H1 (cell line): ENCODE data around the gene ZBTB26. TPM values are rescaled to one million over a fixed set of nuclear protein-coding genes. Genes with fewer than 3 reads are reported as not detected.

Experiments used
- CTCF ChIA-PET: fragments of 300-600 bp; sonication (Branson Sonifier 250); formaldehyde crosslinking; loops from one replicate; lab custom pipeline; 2021; ENCODE audit not compliant: partially characterized antibody; lab: Charles Lee
- POLR2A ChIA-PET: fragments of 300-600 bp; sonication (Branson Sonifier 250); formaldehyde crosslinking; loops from one replicate; lab custom pipeline; 2021; ENCODE audit warnings: inconsistent platforms; ENCODE audit not compliant: partially characterized antibody; lab: Charles Lee
- DNase-seq, 2 experiments: peaks; one replicate each; pipeline versions ENCODE4 v3.0.0 to v3.0.0-alpha.2; 2010 to 2022; ENCODE audit warnings: low spot score in 2 of 2, low read depth in 1 of 2, mixed read lengths in 1 of 2
- FAIRE-seq: peaks from 2 replicates; lab custom pipeline; 2011; peaks lifted over from hg19 to GRCh38; lab: Jason Lieb, UNC
- H2AFZ ChIP-seq: 2 replicates; pipeline ENCODE4 v1.8.1; 2012; ENCODE audit warnings: low read length, inconsistent platforms
- H2AK5ac ChIP-seq: 2 replicates; pipeline ENCODE4 v1.6.1; 2013; ENCODE audit warnings: low read depth, low read length
- H2BK120ac ChIP-seq: replicated peaks from 2 replicates; pipeline ENCODE3; 2013; ENCODE audit warnings: low read depth, low read length, inconsistent platforms
- H2BK12ac ChIP-seq: 2 replicates; pipeline ENCODE4 v1.6.1; 2013; ENCODE audit warnings: low read depth, low read length
- H2BK15ac ChIP-seq: 2 replicates; pipeline ENCODE4 v1.6.1; 2013; ENCODE audit warnings: low read length
- H2BK20ac ChIP-seq: 2 replicates; pipeline ENCODE4 v1.6.1; 2013; ENCODE audit warnings: low read length
- H2BK5ac ChIP-seq: 2 replicates; pipeline ENCODE4 v1.6.1; 2013; ENCODE audit warnings: low read depth, low read length
- H3K14ac ChIP-seq: 2 replicates; pipeline ENCODE4 v1.6.1; 2013; ENCODE audit warnings: inconsistent platforms; ENCODE audit not compliant: insufficient read length
- H3K18ac ChIP-seq: 2 replicates; pipeline ENCODE4 v1.6.1; 2013; ENCODE audit warnings: low read length; ENCODE audit errors: extremely low read depth
- H3K23ac ChIP-seq: 2 replicates; pipeline ENCODE4 v1.6.1; 2013; ENCODE audit warnings: inconsistent platforms; ENCODE audit not compliant: insufficient read length
- H3K23me2 ChIP-seq: 2 replicates; pipeline ENCODE4 v1.6.1; 2013; ENCODE audit warnings: low read depth, low read length
- H3K27ac ChIP-seq: 2 replicates; pipeline ENCODE4 v1.6.1; 2011; ENCODE audit warnings: low read depth, low read length, inconsistent platforms
- H3K27me3 ChIP-seq, 4 experiments: replicated peaks in 1 of 4; 1 replicate in 1 of 4; 2 replicates in 3 of 4; pipeline versions ENCODE4 v1.6.1 to v1.8.1; 2011 to 2013; ENCODE audit warnings: low read length in 3 of 4, mild to moderate bottlenecking in 3 of 4, inconsistent platforms in 2 of 4, mixed read lengths in 2 of 4, moderate library complexity in 1 of 4; ENCODE audit not compliant: control insufficient read depth in 3 of 4, insufficient read depth in 3 of 4; ENCODE audit errors: extremely low read depth in 1 of 4
- H3K36me3 ChIP-seq, 4 experiments: 2 replicates each; pipeline versions ENCODE4 v1.6.1 to v1.8.1; 2011 to 2013; ENCODE audit warnings: mild to moderate bottlenecking in 4 of 4, low read length in 3 of 4, moderate library complexity in 2 of 4, control low read depth in 1 of 4, inconsistent platforms in 1 of 4; ENCODE audit not compliant: insufficient read depth in 4 of 4, control insufficient read depth in 2 of 4
- H3K4ac ChIP-seq: replicated peaks from 2 replicates; pipeline ENCODE3; 2013; ENCODE audit warnings: low read length, low read depth, mixed read lengths, inconsistent platforms; ENCODE audit not compliant: insufficient read length
- H3K4me1 ChIP-seq, 4 experiments: replicated peaks in 1 of 4; 1 replicate in 1 of 4; 2 replicates in 3 of 4; pipeline versions ENCODE4 v1.6.1 to v1.8.1; 2011 to 2013; ENCODE audit warnings: low read length in 3 of 4, inconsistent platforms in 2 of 4, mixed read lengths in 1 of 4; ENCODE audit not compliant: insufficient read depth in 4 of 4, control insufficient read depth in 3 of 4
- H3K4me2 ChIP-seq, 2 experiments: 2 replicates each; pipeline versions ENCODE4 v1.6.1 to v1.8.1; 2011 to 2013; ENCODE audit warnings: low read depth in 2 of 2, low read length in 2 of 2, control low read depth in 1 of 2, inconsistent platforms in 1 of 2, mild to moderate bottlenecking in 1 of 2; ENCODE audit not compliant: insufficient read depth in 1 of 2
- H3K4me3 ChIP-seq, 4 experiments: fragments of 200-600, 300-600 bp in 1 of 4; sonication (generic), shearing (Covaris generic), sonication (Bioruptor Twin) in 1 of 4; 2 replicates each; pipeline versions ENCODE4 v1.5.1 to v1.8.1; 2011 to 2016; ENCODE audit warnings: low read length in 4 of 4, low read depth in 3 of 4, control low read depth in 2 of 4, inconsistent platforms in 2 of 4, mild to moderate bottlenecking in 2 of 4, mixed read lengths in 1 of 4, moderate library complexity in 1 of 4; ENCODE audit not compliant: insufficient read depth in 2 of 4; ENCODE audit errors: extremely low read depth in 1 of 4
- H3K56ac ChIP-seq: replicated peaks from 2 replicates; pipeline ENCODE3; 2013; ENCODE audit warnings: low read depth, mild to moderate bottlenecking, mixed read lengths, low read length, inconsistent platforms; ENCODE audit not compliant: insufficient read length
- H3K79me1 ChIP-seq: 2 replicates; pipeline ENCODE4 v1.6.1; 2013; ENCODE audit warnings: low read depth, low read length, control low read depth
- H3K79me2 ChIP-seq, 2 experiments: 2 replicates each; pipeline versions ENCODE4 v1.6.1 to v1.8.1; 2012 to 2013; ENCODE audit warnings: low read length in 2 of 2, mild to moderate bottlenecking in 2 of 2, inconsistent platforms in 1 of 2; ENCODE audit not compliant: insufficient read depth in 2 of 2, control insufficient read depth in 1 of 2
- H3K9ac ChIP-seq, 4 experiments: replicated peaks in 1 of 4; 1 replicate in 1 of 4; 2 replicates in 3 of 4; pipeline versions ENCODE4 v1.6.1 to v1.8.1; 2011 to 2013; ENCODE audit warnings: low read depth in 3 of 4, low read length in 3 of 4, control low read depth in 2 of 4, mild to moderate bottlenecking in 2 of 4, moderate library complexity in 2 of 4, inconsistent platforms in 1 of 4; ENCODE audit errors: extremely low read depth in 1 of 4
- H3K9me3 ChIP-seq, 2 experiments: 2 replicates each; pipeline versions ENCODE4 v1.6.1 to v1.8.1; 2012 to 2013; ENCODE audit warnings: mild to moderate bottlenecking in 2 of 2, moderate library complexity in 2 of 2, control low read depth in 1 of 2, inconsistent platforms in 1 of 2, low read depth in 1 of 2, low read length in 1 of 2, mixed read lengths in 1 of 2; ENCODE audit not compliant: insufficient read depth in 2 of 2
- H4K20me1 ChIP-seq, 2 experiments: replicated peaks in 1 of 2; 2 replicates each; pipeline versions ENCODE3 to v1.8.1; 2011 to 2013; ENCODE audit warnings: inconsistent platforms in 2 of 2, low read length in 2 of 2, mild to moderate bottlenecking in 1 of 2; ENCODE audit not compliant: insufficient read depth in 2 of 2, control insufficient read depth in 1 of 2
- H4K5ac ChIP-seq: 2 replicates; pipeline ENCODE4 v1.6.1; 2013; ENCODE audit warnings: low read length, low read depth, mixed read lengths, inconsistent platforms; ENCODE audit not compliant: insufficient read length
- H4K8ac ChIP-seq: 2 replicates; pipeline ENCODE4 v1.8.0; 2013; ENCODE audit warnings: mild to moderate bottlenecking, moderate library complexity, low read length, inconsistent platforms; ENCODE audit not compliant: insufficient read depth; ENCODE audit errors: extremely low read depth
- H4K91ac ChIP-seq: replicated peaks from 2 replicates; pipeline ENCODE3; 2013; ENCODE audit warnings: low read length, mixed read lengths, inconsistent platforms; ENCODE audit not compliant: insufficient read length
- BCL11A ChIP-seq, 2 experiments: IDR thresholded peaks; one replicate each; pipeline ENCODE4 v1.6.1; 2011; ENCODE audit warnings: low read depth in 2 of 2, low read length in 2 of 2, mild to moderate bottlenecking in 2 of 2
- CHD1 ChIP-seq: IDR thresholded peaks from 2 replicates; pipeline ENCODE4 v1.6.1; 2012; ENCODE audit warnings: low read depth, low read length, improper control_type of control experiment
- CHD2 ChIP-seq: IDR thresholded peaks from 2 replicates; pipeline ENCODE4 v1.6.1; 2012; ENCODE audit warnings: low read length, improper control_type of control experiment
- E2F6 ChIP-seq: IDR thresholded peaks from 2 replicates; pipeline ENCODE4 v1.6.1; 2012; ENCODE audit warnings: inconsistent platforms
- EGR1 ChIP-seq: IDR thresholded peaks from 2 replicates; pipeline ENCODE4 v1.6.1; 2011; ENCODE audit warnings: low read depth, low read length, borderline replicate concordance
- MAX ChIP-seq: IDR thresholded peaks from 2 replicates; pipeline ENCODE4 v1.6.1; 2012; ENCODE audit warnings: inconsistent platforms
- RNF2 ChIP-seq: fragments of 200-900, 300-1000 bp; sonication (generic); IDR thresholded peaks from 2 replicates; pipeline ENCODE4 v1.7.1; 2016; ENCODE audit warnings: borderline replicate concordance, low read depth, mild to moderate bottlenecking, antibody characterized with exemption, low read length; ENCODE audit not compliant: poor library complexity, severe bottlenecking; ENCODE audit errors: missing control alignments
- SAP30 ChIP-seq: fragments of 300-600 bp; sonication (generic); IDR thresholded peaks from 2 replicates; pipeline ENCODE4 v1.7.1; 2012; ENCODE audit warnings: low read length, moderate library complexity, mild to moderate bottlenecking, inconsistent platforms; ENCODE audit not compliant: insufficient read depth, insufficient replicate concordance
- SP2 ChIP-seq: IDR thresholded peaks from 2 replicates; pipeline ENCODE4 v1.6.1; 2012; ENCODE audit warnings: mild to moderate bottlenecking, low read length, inconsistent platforms
- WGBS, 2 experiments: shearing (Covaris generic) in 1 of 2; methylation state at CpG; one replicate each; pipeline versions ENCODE4 v1.1.6 to v1.1.7; 2013 to 2015; ENCODE audit warnings: low lambda C conversion rate in 2 of 2, mixed read lengths in 2 of 2, inconsistent platforms in 1 of 2, low coverage in 1 of 2, missing lambda C conversion rate in 1 of 2; ENCODE audit not compliant: insufficient replicate concordance in 2 of 2, insufficient coverage in 1 of 2, insufficient read length in 1 of 2; ENCODE audit errors: extremely low coverage in 1 of 2, missing lambda C conversion rate in 1 of 2; 5-methylcytosine and 5-hydroxymethylcytosine counted together
- polyA plus RNA-seq, 7 experiments: library from polyadenylated mRNA; depleted of rRNA in 3 of 7; stranded (reverse) in 5 of 7; unstranded in 2 of 7; fragments of >200 nt in 5 of 7; fragments of 200-250 nt in 2 of 7; gene quantifications; 1 replicate in 5 of 7; 2 replicates in 1 of 7; 4 replicates in 1 of 7; pipeline versions ENCODE4 v1.2.1 to v1.2.3, GENCODE V29; 2011 to 2013; ENCODE audit warnings: missing spikeins in 2 of 7, mixed read lengths in 2 of 7
- total RNA-seq: library from RNA; stranded (reverse); fragmentation: NEBNext Ultra II Directional; extraction: Animal tissue kit (Norgen Biotek cat#: 25700); gene quantifications from 2 replicates; pipeline ENCODE4 v1.2.1, GENCODE V29; 2021

The ZBTB26 gene
- total and polyA plus RNA-seq, 2 of the 8 experiments (the other 6 are each of a cell fraction or from before 2014, with no cell fraction given): 5.7 to 7.4 TPM

- no peak overlapping the region for H4K5ac ChIP-seq
- no peak overlapping the region for H3K9ac ChIP-seq
- H3K14ac ChIP-seq: no peak overlapping the region
- H3K27ac ChIP-seq: no peak overlapping the region
- no peak overlapping the region for H4K91ac ChIP-seq
- H3K36me3 ChIP-seq: no peaks in the 10 kb centered on the region
- CTCF ChIA-PET: interaction anchor here (0.9 kb wide), 1 partner anchor 18 kb away, joined by 3 read pairs; no protein-coding TSS in a partner anchor
- POLR2A ChIA-PET: interaction anchor here (4.9 kb wide), 1 partner anchor 10 kb away, joined by 26 read pairs; the partner anchor contains the start of gene RABGAP1
- H2BK20ac ChIP-seq: no peak overlapping the region
- peaks cover 0 to 19% (median 3%) of the 10 kb centered on the region in 4 experiments; a peak in 3 of 7 replicates for H3K4me1 ChIP-seq
- H3K56ac ChIP-seq: no peak overlapping the region
- H2AK5ac ChIP-seq: no peak overlapping the region
- H3K18ac ChIP-seq: no peak overlapping the region
- FAIRE-seq: no peak
- H3K4me2 ChIP-seq: no peak overlapping the region
- no peak overlapping the region for H3K23ac ChIP-seq
- H3K4ac ChIP-seq: no peak overlapping the region
- no peak overlapping the region for H4K8ac ChIP-seq
- no peak for TF ChIP-seq CHD2
- no peak for TF ChIP-seq E2F6
- no peak for TF ChIP-seq EGR1
- TF ChIP-seq SP2: no peak
- TF ChIP-seq CHD1: no peak
- TF ChIP-seq RNF2: no peak
- no peak for TF ChIP-seq MAX
- TF ChIP-seq BCL11A (IDR thresholded peaks at IDR 0.05; ENCODE audit: low read depth in 2 of 2, low read length in 2 of 2): no peak
- TF ChIP-seq SAP30: no peak
- no peaks in the 10 kb centered on the region for H3K27me3 ChIP-seq
- H2BK120ac ChIP-seq: no peak overlapping the region
- H2BK15ac ChIP-seq: no peak overlapping the region
- 0 out of 2 replicates have a peak, but pooled peaks cover 2% of the 10 kb centered on the region for H3K79me1 ChIP-seq
- H2AFZ ChIP-seq: no peak overlapping the region
- no peak overlapping the region for H2BK5ac ChIP-seq
- 71% methylated on average over 3 of the region's 3 CpGs; no CpG with 5 or more reads in 1 of the 2 experiments for WGBS, 2 experiments
- no peak overlapping the region for H3K4me3 ChIP-seq
- H3K23me2 ChIP-seq: no peaks in the 10 kb centered on the region
- H3K9me3 ChIP-seq: no peaks in the 10 kb centered on the region
- peaks cover 13 to 95% of the 10 kb centered on the region in 2 experiments for H3K79me2 ChIP-seq
- H4K20me1 ChIP-seq: peaks cover 0 to 4% of the 10 kb centered on the region in 2 experiments
- no peak overlapping the region for H2BK12ac ChIP-seq
- DNase-seq: no peak
Observed at GRCh38 chr9:122950263-122950662, 19.0 kb upstream of the ZBTB26 start.
